Measurements from ENCODE around the gene MGMT.

GRCh38 chr10:129676014-129676413 lies 209.0 kb downstream of the MGMT start:
- no peak for TF ChIP-seq POLR2AphosphoS5 (IDR thresholded peaks at IDR 0.05)
- TF ChIP-seq CTCF (IDR thresholded peaks at IDR 0.05): no peak
